K562 (cell line): Measurements from ENCODE around the gene SPHK1. TPM values are rescaled to one million over a fixed set of nuclear protein-coding genes. Genes with fewer than 3 reads are reported as not detected.

ENCODE experiments used
- ATAC-seq: fragments of 200-7000 bp; cut with Tn5 transposase; 3 replicates; pipeline ENCODE4 v1.9.1; 2020; ENCODE audit warnings: moderate library complexity
- BruUV-seq: library from RNA; stranded (reverse); fragments of 400-500 nt; replicated peaks from 2 replicates; lab custom pipeline; 2021; lab: Mats Ljungman, UMichigan
- CTCF ChIA-PET: fragments of 300-600 bp; formaldehyde crosslinking; extraction: SDS; loops from one replicate; lab custom pipeline; 2021; ENCODE audit warnings: low intra/inter-chr PET ratio; lab: Yijun Ruan, JAX
- POLR2A ChIA-PET: fragments of 300-600, 350-650 bp; sonication (Branson Sonifier 250); formaldehyde crosslinking; extraction: SDS; loops from one replicate; lab custom pipeline; 2021; ENCODE audit warnings: antibody characterized with exemption, inconsistent platforms; lab: Yijun Ruan, JAX
- DNase-seq, 4 experiments: peaks; one replicate each; pipeline versions ENCODE4 v3.0.0 to v3.0.0-alpha.2; 2011 to 2018; ENCODE audit warnings: low spot score in 3 of 4, mixed read lengths in 3 of 4; ENCODE audit errors: extremely low read depth in 1 of 4
- FAIRE-seq: peaks from 2 replicates; lab custom pipeline; 2011; peaks lifted over from hg19 to GRCh38; lab: Jason Lieb, UNC
- H2AFZ ChIP-seq: 2 replicates; pipeline ENCODE4 v1.6.0; 2011; ENCODE audit warnings: low read depth, low read length, control low read depth, inconsistent platforms
- H3K27ac ChIP-seq: fragments of 200-600 bp; 3 replicates; pipeline ENCODE4 v1.8.0; 2011; ENCODE audit warnings: low read depth, mild to moderate bottlenecking, control low read depth, inconsistent platforms, low read length, moderate library complexity, mixed read lengths; ENCODE audit errors: extremely low read depth
- H3K27me3 ChIP-seq, 2 experiments: fragments of 300-600 bp in 1 of 2; 2 replicates in 1 of 2; 3 replicates in 1 of 2; pipeline versions ENCODE4 v1.6.0 to v1.8.0; 2011; ENCODE audit warnings: inconsistent platforms in 2 of 2, low read length in 2 of 2, mild to moderate bottlenecking in 1 of 2, mixed read lengths in 1 of 2, moderate library complexity in 1 of 2; ENCODE audit not compliant: control insufficient read depth in 2 of 2, insufficient read depth in 2 of 2
- H3K36me3 ChIP-seq: fragments of 300-600 bp; 3 replicates; pipeline ENCODE4 v1.8.0; 2011; ENCODE audit warnings: mild to moderate bottlenecking, low read length, inconsistent platforms; ENCODE audit not compliant: control insufficient read depth, insufficient read depth
- H3K4me1 ChIP-seq, 2 experiments: fragments of 200-600 bp in 1 of 2; replicated peaks in 1 of 2; 2 replicates in 1 of 2; 3 replicates in 1 of 2; pipeline versions ENCODE4 v1.5.1 to v1.8.0; 2011; ENCODE audit warnings: inconsistent platforms in 2 of 2, low read length in 2 of 2, mild to moderate bottlenecking in 1 of 2, mixed read lengths in 1 of 2, moderate library complexity in 1 of 2; ENCODE audit not compliant: control insufficient read depth in 2 of 2, insufficient read depth in 2 of 2
- H3K4me2 ChIP-seq: 2 replicates; pipeline ENCODE4 v1.6.1; 2011; ENCODE audit warnings: low read length, control low read depth, inconsistent platforms, mixed read lengths; ENCODE audit not compliant: insufficient read depth
- H3K4me3 ChIP-seq: fragments of 200-600 bp; sonication (generic), shearing (Covaris generic); 2 replicates; pipeline ENCODE4 v1.5.1; 2016; ENCODE audit warnings: control low read depth, inconsistent platforms
- H3K79me2 ChIP-seq: fragments of 200-600 bp; 3 replicates; pipeline ENCODE4 v1.8.0; 2011; ENCODE audit warnings: low read length, inconsistent platforms; ENCODE audit not compliant: control insufficient read depth, insufficient read depth
- H3K9ac ChIP-seq, 2 experiments: 2 replicates each; pipeline versions ENCODE4 v1.6.0 to v1.6.1; 2011; ENCODE audit warnings: low read depth in 2 of 2, low read length in 2 of 2, control low read depth in 1 of 2, inconsistent platforms in 1 of 2, mild to moderate bottlenecking in 1 of 2, mixed read lengths in 1 of 2; ENCODE audit not compliant: insufficient read depth in 1 of 2
- H3K9me1 ChIP-seq: one replicate; pipeline ENCODE4 v1.6.0; 2011; ENCODE audit warnings: inconsistent platforms, mild to moderate bottlenecking, low read length, moderate library complexity; ENCODE audit not compliant: control insufficient read depth, insufficient read depth
- H3K9me3 ChIP-seq: replicated peaks from 2 replicates; pipeline ENCODE4 v1.5.1; 2011; ENCODE audit warnings: low read depth, low read length, inconsistent platforms; ENCODE audit not compliant: control insufficient read depth, insufficient read depth
- H4K20me1 ChIP-seq: replicated peaks from 2 replicates; pipeline ENCODE4 v1.6.1; 2011; ENCODE audit warnings: low read length, inconsistent platforms, mixed read lengths; ENCODE audit not compliant: control insufficient read depth, insufficient read depth
- ATF7 ChIP-seq: fragments of 450-650 bp; IDR thresholded peaks from 2 replicates; pipeline ENCODE4 v1.7.1; 2014; ENCODE audit warnings: mild to moderate bottlenecking, moderate library complexity
- CBFB ChIP-seq: sonication (generic); formaldehyde crosslinking; IDR thresholded peaks from 2 replicates; pipeline ENCODE4 v1.4.0; 2020; ENCODE audit warnings: mild to moderate bottlenecking, missing genetic modification reagents
- CTCF ChIP-seq, 3 experiments: IDR thresholded peaks in 2 of 3; conservative IDR thresholded peaks in 1 of 3; 2 replicates each; pipeline ENCODE4 v1.5.1; 2011 to 2012; ENCODE audit warnings: low read length in 3 of 3, mild to moderate bottlenecking in 3 of 3, control low read depth in 2 of 3, improper control_type of control experiment in 1 of 3, inconsistent platforms in 1 of 3, low read depth in 1 of 3, mixed read lengths in 1 of 3, moderate library complexity in 1 of 3; ENCODE audit not compliant: insufficient read depth in 2 of 3
- ESRRA ChIP-seq: fragments of 450-650 bp; IDR thresholded peaks from 2 replicates; pipeline ENCODE4 v1.6.1; 2014; ENCODE audit warnings: low read depth, mild to moderate bottlenecking, moderate library complexity, borderline replicate concordance
- FOXP1 ChIP-seq: sonication (generic); formaldehyde crosslinking; IDR thresholded peaks from 2 replicates; pipeline ENCODE4 v1.8.0; 2022; ENCODE audit warnings: mild to moderate bottlenecking, missing genetic modification reagents
- KAT7 ChIP-seq: sonication (generic); formaldehyde crosslinking; IDR thresholded peaks from 2 replicates; pipeline ENCODE4 v1.8.0; 2022; ENCODE audit warnings: missing genetic modification reagents, mild to moderate bottlenecking, borderline replicate concordance
- LEF1 ChIP-seq: fragments of 450-650 bp; IDR thresholded peaks from 2 replicates; pipeline ENCODE4 v1.6.1; 2016; ENCODE audit warnings: mild to moderate bottlenecking
- RBM14 ChIP-seq: fragments of 200-400 bp; formaldehyde crosslinking; IDR thresholded peaks from 2 replicates; pipeline ENCODE4 v1.6.1; 2018; ENCODE audit warnings: low read depth, mild to moderate bottlenecking, low read length, moderate library complexity, borderline replicate concordance; ENCODE audit not compliant: insufficient read depth
- SMARCE1 ChIP-seq: fragments of 450-650 bp; IDR thresholded peaks from 2 replicates; pipeline ENCODE4 v1.7.1; 2016; ENCODE audit warnings: mild to moderate bottlenecking
- ZBTB7A ChIP-seq: IDR thresholded peaks from 2 replicates; pipeline ENCODE4 v1.6.1; 2011; ENCODE audit warnings: low read depth, mild to moderate bottlenecking, low read length, moderate library complexity, borderline replicate concordance; ENCODE audit not compliant: control insufficient read depth
- ZFX ChIP-seq: sonication (generic); formaldehyde crosslinking; IDR thresholded peaks from 2 replicates; pipeline ENCODE4 v1.8.0; 2022; ENCODE audit warnings: mild to moderate bottlenecking, missing genetic modification reagents, moderate library complexity
- ZNF224 ChIP-seq: sonication (generic); formaldehyde crosslinking; IDR thresholded peaks from 2 replicates; pipeline ENCODE4 v1.8.0; 2022; ENCODE audit warnings: mild to moderate bottlenecking, missing genetic modification reagents
- WGBS: fragments of 100-300 bp; shearing (Covaris generic); methylation state at CpG from one replicate; pipeline ENCODE4 v1.1.6; 2016; ENCODE audit warnings: low coverage, mixed read lengths; ENCODE audit not compliant: insufficient coverage; ENCODE audit errors: missing lambda C conversion rate; 5-methylcytosine and 5-hydroxymethylcytosine counted together
- in situ Hi-C: fragments of 300-500 bp; cut with MboI; formaldehyde crosslinking; loops from 4 replicates; pipeline ENCODE4 v1.15.0; 2018; ENCODE audit warnings: inconsistent platforms, mixed read lengths
- intact Hi-C: fragments of 100-400 bp; cut with micrococcal nuclease; formaldehyde crosslinking; loops from 2 replicates; pipeline ENCODE4 v1.14.2; 2022
- polyA plus RNA-seq, 8 experiments: library from polyadenylated mRNA; depleted of rRNA in 4 of 8; stranded (reverse) in 5 of 8; unstranded in 3 of 8; fragments of >200 nt; fragmentation: Nextera tagmentation in 2 of 8; fragmentation: Illumina TruSeq in 1 of 8; extraction: Ambion mirVana in 2 of 8; extraction: Trizol in 1 of 8; gene quantifications; 2 replicates each; pipeline versions ENCODE4 v1.2.1 to v1.2.3, GENCODE V29; 2011 to 2014; ENCODE audit warnings: inconsistent platforms in 1 of 8, missing spikeins in 1 of 8
- total RNA-seq, 7 experiments: library from RNA; depleted of rRNA in 6 of 7; stranded (reverse); fragments of >200 nt in 6 of 7; fragmentation: Illumina TruSeq in 2 of 7; extraction: Trizol in 2 of 7; gene quantifications; 2 replicates each; pipeline versions ENCODE4 v1.2.1 to v1.2.3, GENCODE V29; 2011 to 2021; ENCODE audit warnings: low replicate concordance in 1 of 7

The SPHK1 gene
- total and polyA plus RNA-seq, 9 of the 15 experiments (the other 6 are each of a cell fraction or from before 2014, with no cell fraction given) = 0.21 to 60.3 (median 14.5) TPM

- in situ Hi-C loops = no loop called here
- Histone ChIP-seq H3K9me1 (no peaks in the 10 kb centered on the region), H3K4me3 (no peak overlapping the region), H3K4me2 (no peak overlapping the region), H4K20me1 (no peaks in the 10 kb centered on the region), H3K27ac (no peak overlapping the region; the same call in 2 of the 3 replicates), H3K9ac (no peak overlapping the region; a peak in 1 of 4 replicates), H2AFZ (no peak overlapping the region), H3K9me3 (no peaks in the 10 kb centered on the region; the same call in 1 of the 2 replicates), H3K36me3 (peaks cover 12% of the 10 kb centered on the region), H3K27me3 (no peaks in the 10 kb centered on the region), H3K79me2 (peaks cover 22% of the 10 kb centered on the region), H3K4me1 (peaks cover 18 to 39% of the 10 kb centered on the region in 2 experiments; a peak in 4 of 5 replicates)
- intact Hi-C loops = no loop called here
- no TSS peak for BruUV-seq
- ChIA-PET CTCF (no interaction called here), POLR2A (interaction anchor here (0.7 to 2.2 kb wide), 5 partner anchors 18 to 99 kb away, joined by 3 to 7 read pairs (median 4); partner anchors contain the start of gene SPHK1)
- DNase-seq (no peak), ATAC-seq (no peak), FAIRE-seq (no peak)
- 64% methylated on average over 9 of the region's 9 CpGs for WGBS
- TF ChIP-seq SMARCE1 (no peak), ESRRA (peak; percentile 42; the same call in 1 of the 2 replicates)
These were observed 32.8 kb upstream of the SPHK1 start for GRCh38 chr17:76351526-76352071.

GRCh38 chr17:76353004-76353598 lies 31.3 kb upstream of the SPHK1 start:
- H3K9me1 ChIP-seq = no peaks in the 10 kb centered on the region
- FAIRE-seq = no peak
- H3K27me3 ChIP-seq = no peaks in the 10 kb centered on the region
- peaks cover 3% of the 10 kb centered on the region; the same call in 1 of the 3 replicates for H3K36me3 ChIP-seq
- H3K27ac ChIP-seq = peak overlapping the region; percentile 100
- peak overlapping the region; percentile 89 for H3K4me3 ChIP-seq
- in situ Hi-C loops (no loop called here), intact Hi-C loops (no loop called here)
- no peaks in the 10 kb centered on the region; the same call in 1 of the 2 replicates for H3K9me3 ChIP-seq
- no peaks in the 10 kb centered on the region for H4K20me1 ChIP-seq
- H2AFZ ChIP-seq = peak overlapping the region; percentile 100
- peak overlapping the region; percentile 90 for H3K4me2 ChIP-seq
- peaks cover 18 to 39% of the 10 kb centered on the region in 2 experiments; a peak in 4 of 5 replicates for H3K4me1 ChIP-seq
- ChIA-PET CTCF (no interaction called here), POLR2A (interaction anchor here (0.5 to 2.8 kb wide), 20 partner anchors 7 to 1101 kb away, joined by 3 to 17 read pairs (median 4); partner anchors contain the start of gene SPHK1)
- DNase-seq = peak in 3 of 4 experiments; percentile 56 to 80 (median 79)
- ATAC-seq = peak; percentile 50
- no TSS peak for BruUV-seq
- under 1% methylated on average over 16 of the region's 51 CpGs for WGBS
- H3K79me2 ChIP-seq = peaks cover 22% of the 10 kb centered on the region
- peak overlapping the region; percentile 95 to 98 for H3K9ac ChIP-seq
- TF ChIP-seq CTCF (IDR thresholded peaks at IDR 0.05 in 2 of 3, conservative IDR thresholded peaks at IDR 0.05 in 1 of 3; ENCODE audit: insufficient read depth in 2 of 3, low read depth in 1 of 3, low read length in 3 of 3) (no peak), RBM14 (0 out of 2 replicates have a peak, but pooled peaks have one; percentile 2), LEF1 (no peak), ZFX (CRISPR knock-in tag) (peak; percentile 68; the same call in 1 of the 2 replicates), FOXP1 (0 out of 2 replicates have a peak, but pooled peaks have one; percentile 7), KAT7 (CRISPR knock-in tag) (0 out of 2 replicates have a peak, but pooled peaks have one; percentile 35), CBFB (CRISPR knock-in tag) (peak; percentile 58; the same call in 1 of the 2 replicates), ZNF224 (CRISPR knock-in tag) (no peak), ZBTB7A (peak; percentile 68; the same call in 1 of the 2 replicates), ATF7 (no peak)
